ENCODE data around the gene OTUD7B.
"Not testable (repeated sequence)": the region's sequence is repeated elsewhere in the genome, so short reads cannot be mapped to it uniquely, and the experiment has no call there.

The OTUD7B gene

GRCh38 chr1:149942207-149942606 is 68.3 kb downstream of the OTUD7B start:
- no peak for DNase-seq

GRCh38 chr1:149940427-149940826 is 70.1 kb downstream of the OTUD7B start:
- no peak for DNase-seq

- not testable (repeated sequence) for DNase-seq
Measured at GRCh38 chr1:149938668-149939003, 71.9 kb downstream of the OTUD7B start.

GRCh38 chr1:149937759-149938158 is 72.8 kb downstream of the OTUD7B start:
- no peak for DNase-seq

GRCh38 chr1:149936992-149937705 is 73.4 kb downstream of the OTUD7B start:
- no peak for DNase-seq

- DNase-seq, result no peak
Measured at GRCh38 chr1:149936170-149936991, 74.1 kb downstream of the OTUD7B start, which contains the start of gene MTMR11. MTMR11 (minus strand) TSS chr1:149936879; CDS start chr1:149936647, 232 bp downstream.

- DNase-seq, result no peak
Measured at GRCh38 chr1:149934356-149934755, 76.2 kb downstream of the OTUD7B start.

GRCh38 chr1:149933208-149933607 is 77.3 kb downstream of the OTUD7B start:
- DNase-seq, result no peak

- DNase-seq, result no peak
Measured at GRCh38 chr1:149932474-149932873, 78.1 kb downstream of the OTUD7B start.

- no peak for DNase-seq
Measured at GRCh38 chr1:149931212-149931790, 79.2 kb downstream of the OTUD7B start.

- DNase-seq, result no peak
Measured at GRCh38 chr1:149929856-149930255, 80.7 kb downstream of the OTUD7B start.

GRCh38 chr1:149928401-149928724 is 82.2 kb downstream of the OTUD7B start:
- no peak for DNase-seq

GRCh38 chr1:149927563-149928400 is 82.7 kb downstream of the OTUD7B start, which contains the start of gene SF3B4:
SF3B4 (minus strand) TSS chr1:149927803; CDS start chr1:149927759, 44 bp downstream.
- peak; percentile 96 for DNase-seq

GRCh38 chr1:149927056-149927562 is 83.4 kb downstream of the OTUD7B start:
- no peak for DNase-seq

- DNase-seq, result no peak
Measured at GRCh38 chr1:149926296-149926695, 84.2 kb downstream of the OTUD7B start.

GRCh38 chr1:149925751-149926150 is 84.8 kb downstream of the OTUD7B start:
- no peak for DNase-seq

- no peak for DNase-seq
Measured at GRCh38 chr1:149925345-149925744, 85.2 kb downstream of the OTUD7B start.

- DNase-seq, result no peak
Measured at GRCh38 chr1:149923626-149924025, 86.9 kb downstream of the OTUD7B start.

GRCh38 chr1:149917571-149918144 is 92.9 kb downstream of the OTUD7B start, which contains the start of gene SV2A:
SV2A (minus strand) TSS chr1:149917844; CDS start chr1:149913840, 4,004 bp downstream.
- DNase-seq, result peak; percentile 24

GRCh38 chr1:149916898-149917252 is 93.7 kb downstream of the OTUD7B start:
- DNase-seq, result no peak

- DNase-seq, result no peak
Measured at GRCh38 chr1:149916193-149916897, 94.2 kb downstream of the OTUD7B start.
